G401 (cell line): Measurements from ENCODE around the gene FRAS1. TPM values are rescaled to one million over a fixed set of nuclear protein-coding genes. Genes with fewer than 3 reads are reported as not detected.
"Not testable (repeated sequence)": the region's sequence is repeated elsewhere in the genome, so short reads cannot be mapped to it uniquely, and the experiment has no call there.

Experiments used
- DNase-seq: peaks from one replicate; pipeline ENCODE4 v3.0.0-alpha.2; 2015; ENCODE audit warnings: low spot score
- in situ Hi-C: cut with HindIII; loops from 2 replicates; pipeline ENCODE4 v1.10.0; 2016; ENCODE audit warnings: low sequenced_read_pairs, mixed read lengths
- total RNA-seq: library from RNA; depleted of rRNA; stranded (reverse); fragments of >200 nt; shearing (Covaris generic); gene quantifications from 2 replicates; pipeline ENCODE4 v1.2.3, GENCODE V29; 2014

FRAS1 gene
- total RNA-seq, 1 experiment from 2014 or later, result not detected

DNA sequence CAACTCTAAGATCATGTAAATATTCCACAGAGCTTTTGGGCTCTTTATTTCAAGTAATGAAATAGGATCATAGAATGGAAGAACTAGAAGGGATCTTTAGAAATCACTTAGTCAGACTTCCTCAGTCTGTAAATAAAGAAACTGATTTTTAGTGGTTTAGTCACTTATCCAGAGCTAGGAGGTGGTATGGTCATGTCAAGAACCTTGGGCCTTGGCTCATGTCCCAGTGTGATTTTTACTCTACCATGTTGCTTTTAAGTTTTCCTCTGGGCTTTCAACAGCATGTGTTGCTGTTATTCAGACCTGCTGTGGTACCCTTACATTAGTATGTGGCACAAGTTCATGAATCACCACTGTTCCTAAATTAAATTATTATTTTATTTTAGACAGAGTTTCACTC lies 184.9 kb downstream of the FRAS1 start:
- in situ Hi-C loops, result no loop called here
- no peak for DNase-seq

DNA sequence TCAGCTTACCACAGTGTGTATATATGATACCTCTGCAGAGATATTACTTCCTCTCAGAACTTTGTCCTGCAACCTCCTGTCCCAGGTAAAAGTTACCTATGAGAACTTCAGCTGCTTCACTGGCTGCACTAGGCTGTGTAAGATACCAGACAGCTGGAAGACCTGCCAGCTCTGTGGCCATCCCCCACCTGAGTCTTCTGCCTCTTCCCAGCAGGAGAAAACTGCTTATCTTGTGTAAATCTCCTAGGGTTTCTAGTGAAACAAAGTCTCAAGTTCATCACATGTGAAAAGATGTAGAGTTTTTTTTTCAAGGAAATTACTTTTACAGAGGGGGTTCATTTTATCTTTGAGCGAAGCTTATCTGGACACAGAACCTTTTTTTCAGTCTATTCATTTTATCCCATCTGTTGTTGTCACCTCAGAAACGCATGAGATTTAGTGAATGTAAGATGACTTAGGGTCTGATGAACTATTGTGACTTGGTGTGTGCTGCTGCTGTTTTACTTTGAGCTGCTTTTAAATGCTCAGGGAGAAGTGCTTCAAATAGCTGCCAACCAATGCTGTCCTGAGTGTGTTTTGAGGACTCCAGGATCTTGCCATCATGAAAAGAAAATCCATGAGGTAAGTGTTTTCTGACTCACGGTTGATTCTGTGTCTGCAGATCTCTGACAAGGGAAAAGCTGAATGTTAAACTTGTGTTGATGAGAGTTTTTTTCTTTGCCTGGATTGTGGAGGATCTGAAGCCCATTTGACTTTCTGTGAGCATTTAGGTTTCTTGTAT lies 187.8 kb downstream of the FRAS1 start:
- DNase-seq, result no peak
- in situ Hi-C loops, result no loop called here

DNA sequence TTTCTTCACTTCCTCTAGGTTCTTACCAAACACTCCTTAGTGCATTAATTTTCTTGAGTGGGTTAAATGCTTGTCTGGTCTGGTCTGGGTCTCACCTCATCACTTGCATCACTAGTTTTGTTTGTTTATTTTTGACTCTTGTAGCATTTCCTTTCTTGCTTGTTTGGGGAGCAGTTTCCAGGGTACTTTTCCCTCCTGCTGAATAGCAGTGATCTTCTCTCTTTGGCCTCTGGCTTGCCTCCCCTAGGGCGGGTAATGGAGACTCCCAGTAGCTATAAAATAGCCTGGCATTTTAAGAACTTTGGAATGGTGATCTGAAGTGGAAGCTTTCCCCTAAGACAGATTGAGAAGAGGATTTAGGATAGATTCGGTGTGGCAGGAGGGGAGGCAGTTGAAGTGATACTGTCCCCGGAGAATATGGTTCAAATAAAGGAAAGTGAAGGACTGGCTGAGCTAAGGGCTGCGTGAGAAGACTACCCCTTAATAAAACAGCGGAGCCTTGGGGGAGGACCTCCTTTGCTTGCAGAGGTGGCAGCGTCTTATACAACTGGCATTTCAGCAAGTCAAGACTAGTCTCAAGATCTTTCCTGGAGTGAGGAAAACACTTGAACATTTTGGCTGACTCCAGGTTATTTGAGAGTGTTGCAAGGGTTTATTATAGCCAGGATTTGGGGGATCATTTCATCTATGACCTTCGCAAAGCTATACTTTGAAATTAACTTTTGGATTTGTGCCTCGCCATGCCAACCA lies 190.6 kb downstream of the FRAS1 start:
- no peak for DNase-seq
- in situ Hi-C loops, result no loop called here

DNA sequence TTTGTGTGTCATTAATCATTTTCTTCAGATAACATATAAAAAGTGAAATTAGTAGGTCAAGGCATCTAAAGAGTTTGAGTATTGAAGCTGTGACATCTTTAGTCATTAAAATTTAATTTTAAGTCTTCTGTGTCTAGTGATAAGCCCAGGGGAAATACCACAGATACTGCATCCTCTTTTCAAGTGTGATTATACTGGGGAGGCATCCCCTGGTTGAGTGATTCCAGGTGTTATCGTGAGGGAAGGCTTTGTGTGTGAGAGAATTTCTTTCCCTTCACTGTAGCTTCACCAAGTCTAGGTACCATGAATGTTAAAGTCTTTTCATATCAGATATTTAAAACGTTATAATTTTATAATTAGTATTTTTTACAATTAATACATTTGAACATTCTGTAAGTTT lies 193.4 kb downstream of the FRAS1 start:
- in situ Hi-C loops, result no loop called here
- DNase-seq, result no peak

DNA sequence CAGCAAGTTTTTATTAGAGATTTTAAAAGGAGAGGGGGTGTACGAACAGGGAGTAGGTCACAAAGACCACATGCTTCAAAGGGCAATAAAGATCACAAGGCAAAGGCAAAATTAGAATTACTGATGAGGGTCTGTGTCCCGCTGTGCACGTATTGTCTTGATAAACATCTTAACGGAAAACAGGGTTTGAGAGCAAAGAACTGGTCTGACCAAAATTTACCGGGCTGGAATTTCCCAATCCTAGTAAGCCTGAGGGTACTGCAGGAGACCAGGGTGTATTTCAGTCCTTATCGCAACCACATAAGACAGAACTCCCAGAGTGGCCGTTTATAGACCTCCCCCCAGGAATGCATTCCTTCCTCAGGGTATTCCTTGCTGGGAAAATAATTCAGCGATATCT lies 195.7 kb downstream of the FRAS1 start:
- DNase-seq, in situ Hi-C loops: not testable (repeated sequence)

DNA sequence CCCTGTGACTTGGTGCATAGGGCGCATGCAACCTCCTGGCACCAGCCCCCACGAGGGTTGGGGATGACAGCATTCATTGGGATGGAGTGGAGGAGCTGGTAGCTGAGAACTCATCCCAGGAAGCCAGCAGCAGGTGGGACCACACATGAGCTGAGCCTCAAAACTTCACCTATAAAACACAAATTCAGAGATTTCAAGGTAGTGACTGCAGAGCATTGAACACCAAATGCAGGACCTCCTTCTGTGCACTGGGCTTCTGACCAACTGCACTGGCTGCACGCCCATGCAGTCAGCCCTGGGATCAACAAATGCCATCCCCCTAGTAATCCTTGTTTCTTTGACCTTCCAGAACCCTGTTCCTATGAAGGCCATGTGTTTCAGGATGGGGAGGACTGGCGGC lies 197.8 kb downstream of the FRAS1 start:
- in situ Hi-C loops, result no loop called here
- DNase-seq, result no peak

DNA sequence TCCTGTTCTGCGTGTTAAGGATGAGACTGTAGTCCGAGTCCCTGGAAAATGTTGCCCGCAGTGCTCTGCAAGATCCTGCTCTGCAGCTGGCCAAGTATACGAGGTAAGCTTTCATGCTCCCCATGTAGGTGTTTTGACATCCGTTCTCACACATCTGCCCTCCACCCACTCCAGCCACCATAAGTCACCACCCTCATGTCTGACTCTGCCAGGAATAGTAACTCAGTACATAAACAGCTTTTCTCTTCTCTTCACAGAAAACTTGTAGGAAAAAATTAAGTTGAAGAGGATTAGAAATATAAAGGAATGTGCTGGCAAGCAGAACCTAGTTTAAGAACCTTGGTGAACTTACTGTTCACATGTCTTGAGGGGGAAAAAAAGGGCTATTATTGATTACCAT lies 207.9 kb downstream of the FRAS1 start:
- no peak for DNase-seq
- in situ Hi-C loops, result no loop called here

DNA sequence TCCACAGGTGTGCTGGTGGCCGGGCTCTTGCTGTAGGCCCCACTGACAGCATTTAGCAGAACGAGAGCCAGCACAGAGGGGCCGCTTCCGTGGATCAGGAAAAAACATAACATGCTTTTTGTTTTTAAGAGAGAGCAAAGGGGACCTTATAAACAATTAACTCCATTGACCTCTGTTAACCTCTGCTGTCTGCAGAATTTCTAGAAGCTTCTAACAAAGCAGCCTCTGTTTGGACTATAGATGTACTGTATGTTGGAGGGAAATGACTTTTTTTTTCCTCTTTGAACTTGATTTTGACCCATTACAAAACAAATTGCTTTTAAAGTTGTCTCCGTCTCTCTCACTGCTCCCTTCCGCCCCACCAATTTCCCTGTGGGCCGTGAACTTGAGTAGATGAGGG lies 210.7 kb downstream of the FRAS1 start:
- in situ Hi-C loops, result no loop called here
- DNase-seq, result no peak

DNA sequence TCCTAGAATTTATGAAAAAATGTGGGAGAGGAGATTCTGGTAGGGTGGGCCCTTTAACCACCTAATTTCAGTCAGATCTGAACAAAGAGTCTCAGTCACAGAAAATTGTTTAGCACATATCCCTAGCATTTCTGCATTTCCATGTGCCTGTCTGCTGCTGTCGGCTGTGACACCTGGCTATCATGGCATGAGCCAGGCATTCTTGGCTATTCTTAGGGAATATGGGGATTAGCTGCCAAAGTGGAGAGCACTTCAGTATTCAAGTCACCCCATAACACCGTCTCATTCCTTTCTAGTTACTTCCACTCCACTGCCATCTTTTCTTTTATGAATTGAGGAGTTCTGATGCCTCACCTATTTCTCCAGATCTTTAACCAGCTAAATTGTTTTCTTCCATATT lies 211.5 kb downstream of the FRAS1 start:
- in situ Hi-C loops, result no loop called here
- no peak for DNase-seq

DNA sequence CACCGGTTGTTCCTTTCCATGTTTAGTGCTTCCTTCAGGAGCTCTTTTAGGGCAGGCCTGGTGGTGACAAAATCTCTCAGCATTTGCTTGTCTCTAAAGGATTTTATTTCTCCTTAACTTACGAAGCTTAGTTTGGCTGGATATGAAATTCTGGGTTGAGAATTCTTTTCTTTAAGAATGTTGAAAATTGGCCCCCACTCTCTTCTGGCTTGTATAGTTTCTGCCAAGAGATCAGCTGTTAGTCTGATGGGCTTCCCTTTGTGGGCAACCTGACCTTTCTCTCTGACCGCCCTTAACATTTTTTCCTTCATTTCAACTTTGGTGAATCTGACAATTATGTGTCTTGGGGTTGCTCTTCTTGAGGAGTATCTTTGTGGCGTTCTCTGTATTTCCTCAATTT lies 218.3 kb downstream of the FRAS1 start:
- in situ Hi-C loops, DNase-seq: not testable (repeated sequence)

DNA sequence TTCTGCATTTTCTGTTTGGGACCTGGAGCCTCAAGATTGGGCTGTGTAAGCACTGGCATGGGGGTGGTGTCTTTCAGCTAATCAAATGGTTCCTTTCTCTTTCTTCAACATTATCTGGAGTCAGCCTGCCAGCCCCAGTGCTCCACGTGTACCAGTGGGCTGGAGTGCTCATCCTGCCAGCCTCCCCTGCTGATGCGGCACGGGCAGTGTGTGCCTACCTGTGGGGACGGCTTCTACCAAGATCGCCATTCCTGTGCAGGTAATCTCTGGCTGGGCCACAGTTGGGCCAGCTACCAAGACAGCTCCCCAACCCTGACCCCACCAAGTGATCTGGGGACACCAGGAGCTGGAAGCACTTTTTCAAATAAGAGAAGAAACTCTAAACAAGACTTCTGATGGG lies 229.2 kb downstream of the FRAS1 start:
- in situ Hi-C loops, result no loop called here
- DNase-seq, result no peak

DNA sequence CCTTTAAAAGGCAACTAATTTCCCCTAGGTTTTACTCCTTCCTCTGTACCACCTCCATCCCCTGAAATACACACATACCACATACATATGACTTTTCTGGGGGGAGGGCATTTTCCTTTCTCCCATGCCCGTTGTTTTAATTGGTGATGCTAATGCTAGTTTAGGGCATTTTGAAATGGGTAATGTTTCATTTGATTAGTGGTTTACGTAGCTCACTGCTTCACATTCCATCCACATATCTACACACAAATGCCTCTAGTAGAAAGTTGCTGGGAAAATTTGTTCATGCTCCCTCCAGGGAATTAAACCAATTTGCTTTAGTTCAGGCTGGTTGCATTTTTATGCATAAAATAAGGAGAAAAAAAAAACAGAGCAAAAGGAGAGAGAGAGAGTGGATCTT lies 231.2 kb downstream of the FRAS1 start:
- in situ Hi-C loops, result no loop called here
- DNase-seq, result no peak

DNA sequence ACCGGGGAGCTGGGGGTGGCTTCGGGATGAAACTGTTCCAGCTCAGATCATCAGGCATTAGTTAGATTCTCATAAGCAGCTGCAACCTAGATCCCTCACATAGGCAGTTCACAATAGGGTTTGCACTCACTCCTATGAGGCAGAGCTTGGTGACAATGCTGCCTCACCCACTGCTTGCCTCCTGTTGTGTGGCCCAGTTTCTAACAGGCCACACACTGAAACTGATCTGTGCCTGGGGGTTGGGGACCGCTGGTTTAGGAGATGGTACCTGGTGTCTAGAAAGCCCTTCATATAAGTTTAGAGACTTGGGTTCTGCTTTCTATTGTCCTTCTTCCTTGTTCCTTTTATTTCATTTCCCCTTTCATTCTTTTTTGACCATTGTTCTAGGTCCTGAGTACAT lies 234.2 kb downstream of the FRAS1 start:
- DNase-seq, result no peak
- in situ Hi-C loops, result no loop called here

DNA sequence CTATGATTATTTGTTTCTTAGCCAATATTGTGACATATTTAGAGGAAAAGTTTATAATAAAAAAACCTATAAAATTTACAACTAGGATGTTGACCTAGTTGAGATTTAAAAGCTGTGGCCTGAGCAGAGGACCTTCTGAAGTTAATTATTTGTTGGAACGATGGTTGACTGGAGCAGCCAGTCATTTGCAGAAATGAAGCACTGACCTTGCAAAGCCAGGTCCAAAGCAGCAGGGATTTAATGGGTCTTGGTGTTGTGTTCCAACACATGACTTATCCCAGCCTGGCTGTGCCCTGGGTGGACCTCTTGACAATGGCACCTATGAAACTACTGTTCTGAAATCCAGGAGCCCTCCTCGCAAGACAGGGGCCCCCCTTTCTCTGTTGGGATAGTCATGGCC lies 235.2 kb downstream of the FRAS1 start:
- in situ Hi-C loops, result no loop called here

DNA sequence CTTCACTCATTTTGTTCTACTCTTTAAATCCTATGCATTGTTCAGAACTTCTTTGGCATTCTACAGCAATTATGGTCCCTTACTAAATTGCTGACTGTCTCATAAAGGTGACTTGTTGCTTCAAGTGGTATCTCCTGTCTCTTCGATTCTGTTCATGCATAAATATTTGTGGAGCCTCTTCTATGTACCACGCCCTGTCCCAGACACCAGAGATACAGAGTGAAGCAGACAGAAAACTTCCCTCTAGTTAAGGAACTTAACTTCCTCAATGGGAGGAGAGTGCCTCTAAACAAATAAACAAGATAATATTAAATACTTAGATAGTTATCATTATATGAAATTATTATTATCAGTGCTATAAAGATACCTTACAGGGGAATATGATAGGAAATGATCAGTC lies 235.7 kb downstream of the FRAS1 start:
- no peak for DNase-seq
- in situ Hi-C loops, result no loop called here

More for the DNA sequence above, 235.2 kb downstream of the FRAS1 start:
- DNase-seq, result no peak

DNA sequence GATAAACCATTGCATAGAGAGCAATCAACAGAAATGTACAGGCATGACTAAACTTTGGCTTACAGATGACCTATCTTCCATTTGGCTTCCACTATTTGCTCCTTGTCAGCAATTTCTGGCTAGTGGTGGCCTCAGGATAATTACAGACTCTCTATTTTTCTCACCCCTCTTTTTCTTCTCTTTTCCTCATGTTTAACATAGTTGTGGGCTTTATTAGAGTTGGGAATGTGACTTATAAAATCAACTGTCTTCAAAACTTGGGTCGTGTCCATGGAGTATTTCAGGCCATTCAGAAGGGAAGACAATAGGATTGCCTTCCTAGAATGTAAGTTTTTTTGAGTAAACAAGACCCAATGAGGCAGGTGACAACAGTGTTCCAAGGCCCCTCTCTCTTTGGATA lies 236.2 kb downstream of the FRAS1 start:
- in situ Hi-C loops, result no loop called here
- no peak for DNase-seq

DNA sequence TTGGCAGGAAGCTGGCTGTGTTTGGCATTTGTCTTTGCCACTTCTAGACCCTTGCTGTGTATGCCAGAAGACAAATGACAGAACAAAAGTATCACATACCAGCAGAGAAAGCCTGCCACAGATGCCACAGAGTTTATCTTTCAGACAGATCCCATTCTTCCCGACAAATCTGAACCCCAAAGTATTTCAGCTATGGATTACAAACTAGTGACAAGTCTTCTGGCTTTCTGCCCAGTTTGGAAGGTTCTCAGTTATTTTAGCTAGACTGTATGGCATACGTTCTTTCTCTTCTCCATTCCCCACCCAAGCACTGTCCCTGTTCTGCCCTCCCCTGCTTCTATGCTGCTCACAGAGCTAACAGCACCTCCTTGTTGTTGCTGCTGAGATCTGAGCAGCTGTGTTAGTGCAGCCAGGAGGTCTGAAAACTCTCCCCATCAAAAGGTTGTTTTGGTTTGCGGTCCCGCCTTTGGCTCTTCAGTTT lies 236.7 kb downstream of the FRAS1 start:
- no peak for DNase-seq
- in situ Hi-C loops, result no loop called here

DNA sequence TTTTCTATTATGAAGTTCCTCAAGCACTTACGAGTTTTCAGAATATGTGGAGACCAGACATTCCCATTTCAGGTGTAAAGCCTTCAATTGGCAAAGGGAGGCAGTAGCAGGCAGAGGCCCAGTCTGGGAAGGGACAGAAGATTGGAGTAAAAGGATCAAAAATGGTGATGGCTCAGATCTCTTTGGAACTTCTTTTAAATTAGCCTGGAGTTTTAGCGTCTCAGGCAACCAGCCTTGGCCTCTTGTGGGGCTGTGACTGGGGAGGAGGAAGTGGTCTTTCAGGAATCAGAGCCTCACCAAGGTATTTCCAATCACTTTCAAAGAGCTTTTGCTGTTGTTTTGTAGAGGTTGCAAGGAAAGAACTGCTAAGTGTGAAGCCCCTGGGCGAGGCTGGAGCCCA lies 239.1 kb downstream of the FRAS1 start:
- in situ Hi-C loops, result no loop called here
- DNase-seq, result no peak

DNA sequence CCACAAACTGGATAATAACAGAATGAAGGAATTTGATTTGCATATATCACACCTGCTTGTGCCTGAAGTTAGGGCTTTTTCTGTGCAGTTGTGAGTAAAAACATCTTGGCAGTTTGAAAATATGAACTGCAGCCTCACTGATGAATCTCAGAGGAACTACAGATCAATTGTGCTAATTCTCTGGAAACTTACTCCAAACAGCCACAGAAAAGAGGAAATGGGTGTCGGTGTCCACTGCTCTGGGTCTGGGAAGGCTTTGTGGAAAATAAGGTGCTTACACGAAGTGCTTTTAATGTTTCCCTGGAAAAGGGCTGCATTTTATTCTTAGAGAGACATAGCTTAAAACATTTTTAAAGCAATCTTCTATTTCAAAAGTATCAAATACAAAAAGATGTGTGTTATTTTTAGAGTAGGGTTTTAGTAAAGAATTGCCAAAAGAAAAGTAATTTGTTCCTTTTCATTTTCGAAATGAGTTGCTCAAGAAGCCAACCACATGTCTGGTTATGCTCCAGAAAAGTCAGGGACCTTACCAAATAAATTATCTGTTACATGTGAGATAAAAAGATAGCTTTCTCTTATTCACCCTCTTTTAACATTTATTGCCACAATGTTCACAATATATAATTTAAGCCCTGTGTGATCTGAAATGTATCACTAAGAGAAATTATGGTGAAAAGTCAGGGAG lies 240.1 kb downstream of the FRAS1 start:
- in situ Hi-C loops, result no loop called here
- DNase-seq, result no peak

DNA sequence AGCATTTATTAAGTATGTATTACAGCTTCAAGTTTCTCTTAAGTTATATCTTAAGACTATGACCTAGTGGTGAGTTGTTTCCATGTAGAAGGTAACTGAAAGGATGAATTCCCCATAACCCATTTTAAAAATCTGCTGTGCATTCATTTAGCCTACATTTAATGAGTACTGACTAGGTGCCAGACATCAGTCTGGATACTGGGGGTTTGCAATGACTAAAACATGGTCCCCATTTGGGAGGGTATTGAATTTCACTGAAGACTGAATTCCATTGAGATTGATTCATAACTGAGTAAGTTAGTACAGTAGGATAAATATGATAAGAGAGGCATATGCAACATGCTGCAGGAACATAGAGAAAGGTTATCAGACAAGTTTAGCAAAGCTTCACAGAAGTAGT lies 241.5 kb downstream of the FRAS1 start:
- in situ Hi-C loops, result no loop called here

More for the DNA sequence above, 241.5 kb downstream of the FRAS1 start:
- DNase-seq, result no peak
